Measurements from ENCODE around the gene STON1.

Gene STON1

DNA sequence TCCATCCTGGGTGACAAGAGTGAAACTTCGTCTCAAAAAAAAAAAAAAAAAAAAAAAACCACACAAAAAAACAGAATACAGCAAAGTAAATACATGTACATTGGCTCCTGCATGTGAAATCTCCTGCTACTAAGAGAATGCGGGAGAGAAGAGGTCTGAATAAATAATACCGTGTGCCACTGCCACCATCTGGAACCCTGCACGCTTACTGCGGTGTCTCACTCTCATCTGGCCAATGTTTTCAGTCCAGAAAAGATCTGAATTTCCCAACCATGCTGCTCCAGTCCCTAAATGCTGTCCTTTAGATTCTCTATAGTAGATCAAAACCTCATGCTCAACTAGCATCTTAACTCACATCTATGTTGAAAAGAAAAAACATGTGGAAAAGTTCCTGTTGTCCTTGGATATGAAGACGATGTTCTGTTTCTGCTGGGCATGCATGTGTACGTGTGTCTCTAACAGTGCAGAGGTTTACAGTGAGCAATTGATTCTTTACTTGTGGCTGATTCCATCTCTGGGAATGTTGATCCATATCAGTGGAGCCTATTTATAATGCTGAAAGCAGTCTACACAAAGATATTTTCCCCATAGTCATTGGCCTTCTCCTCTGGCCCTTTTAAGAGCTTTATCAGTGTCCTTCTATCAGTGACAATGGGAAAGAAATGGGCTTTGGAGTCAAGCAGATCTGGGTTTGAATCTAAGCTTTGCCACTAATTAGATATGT lies 11.9 kb downstream of the STON1 start:
- no peak overlapping the region for H3K27ac ChIP-seq (ENCODE audit: extremely low read depth, low read depth, low read length)
- TF ChIP-seq MZF1 (tag by site-specific recombination; IDR thresholded peaks at IDR 0.05; ENCODE audit: borderline replicate concordance) (no peak), ZNF768 (tag by site-specific recombination; IDR thresholded peaks at IDR 0.05) (no peak), ZNF175 (tag by site-specific recombination; IDR thresholded peaks at IDR 0.05) (no peak), ZBTB20 (tag by site-specific recombination; IDR thresholded peaks at IDR 0.05) (no peak), ZNF202 (tag by site-specific recombination; IDR thresholded peaks at IDR 0.05; ENCODE audit: borderline replicate concordance) (no peak), SP7 (tag by site-specific recombination; IDR thresholded peaks at IDR 0.05) (no peak), CTCF (tag by site-specific recombination; IDR thresholded peaks at IDR 0.05) (no peak), IKZF3 (tag by site-specific recombination; IDR thresholded peaks at IDR 0.05) (no peak)
- ChIA-PET POLR2A (no interaction called here), CTCF (no interaction called here)
- H3K36me3 ChIP-seq (ENCODE audit: control insufficient read depth in 2 of 2, insufficient read depth in 1 of 2, low read length in 2 of 2): no peaks in the 10 kb centered on the region
- no peaks in the 10 kb centered on the region for H3K4me1 ChIP-seq (ENCODE audit: control insufficient read depth, insufficient read depth, low read length)
- no peaks in the 10 kb centered on the region for H3K9me3 ChIP-seq (ENCODE audit: control insufficient read depth, insufficient read depth, low read depth, low read length)
- no peak overlapping the region for H3K4me3 ChIP-seq (ENCODE audit: low read depth, low read length)

DNA sequence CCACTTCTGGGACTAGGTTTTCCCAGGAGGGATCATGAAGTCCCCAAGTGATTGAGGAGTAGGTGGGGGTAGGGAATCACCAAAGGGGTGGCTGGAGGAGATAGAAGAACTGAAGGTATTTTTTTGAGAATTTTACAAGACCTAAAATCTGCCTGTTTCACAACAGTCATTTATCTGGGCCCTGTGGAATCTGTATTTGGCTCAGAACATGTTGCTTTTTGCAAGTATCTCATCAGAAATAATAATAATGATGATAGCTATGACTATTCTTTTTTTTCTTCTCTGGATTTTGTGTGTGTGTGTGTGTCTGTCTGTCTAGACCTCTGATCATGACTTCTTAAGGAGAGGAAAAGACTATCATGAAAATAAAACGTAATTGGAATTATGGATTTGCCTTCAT lies 13.9 kb downstream of the STON1 start:
- H3K4me3 ChIP-seq (ENCODE audit: low read depth, low read length): no peak overlapping the region
- CTCF ChIA-PET: no interaction called here
- no peaks in the 10 kb centered on the region; a peak in 1 of 3 replicates for H3K36me3 ChIP-seq (ENCODE audit: control insufficient read depth in 2 of 2, insufficient read depth in 1 of 2, low read length in 2 of 2)
- no peaks in the 10 kb centered on the region for H3K9me3 ChIP-seq (ENCODE audit: control insufficient read depth, insufficient read depth, low read depth, low read length)
- POLR2A ChIA-PET: interaction anchor here (0.5 kb wide), 1 partner anchor 19 kb away, joined by 9 read pairs; no protein-coding TSS in a partner anchor
- no peaks in the 10 kb centered on the region for H3K4me1 ChIP-seq (ENCODE audit: control insufficient read depth, insufficient read depth, low read length)
- no peak overlapping the region for H3K27ac ChIP-seq (ENCODE audit: extremely low read depth, low read depth, low read length)
- no peak for TF ChIP-seq ZNF449 (tag by site-specific recombination; IDR thresholded peaks at IDR 0.05)
- TF ChIP-seq KLF7 (tag by site-specific recombination; IDR thresholded peaks at IDR 0.05; ENCODE audit: borderline replicate concordance): no peak
- no peak for TF ChIP-seq ZFP41 (tag by site-specific recombination; IDR thresholded peaks at IDR 0.05; ENCODE audit: borderline replicate concordance)
- TF ChIP-seq ZNF596 (tag by site-specific recombination; IDR thresholded peaks at IDR 0.05): no peak
- TF ChIP-seq ZNF488 (tag by site-specific recombination; IDR thresholded peaks at IDR 0.05): no peak
- no peak for TF ChIP-seq ZNF560 (tag by site-specific recombination; IDR thresholded peaks at IDR 0.05; ENCODE audit: borderline replicate concordance)
- TF ChIP-seq ZBTB1 (tag by site-specific recombination; IDR thresholded peaks at IDR 0.05): no peak
- TF ChIP-seq ZFP37 (tag by site-specific recombination; IDR thresholded peaks at IDR 0.05): no peak
- no peak for TF ChIP-seq KLF1 (tag by site-specific recombination; IDR thresholded peaks at IDR 0.05)
- TF ChIP-seq ZNF23 (tag by site-specific recombination; IDR thresholded peaks at IDR 0.05; ENCODE audit: borderline replicate concordance): no peak
- no peak for TF ChIP-seq ZNF155 (tag by site-specific recombination; IDR thresholded peaks at IDR 0.05)
- no peak for TF ChIP-seq ZBTB11 (tag by site-specific recombination; conservative IDR thresholded peaks at IDR 0.05; ENCODE audit: low read depth)
- no peak for TF ChIP-seq ZNF623 (tag by site-specific recombination; IDR thresholded peaks at IDR 0.05)
- TF ChIP-seq, protein P1, sequence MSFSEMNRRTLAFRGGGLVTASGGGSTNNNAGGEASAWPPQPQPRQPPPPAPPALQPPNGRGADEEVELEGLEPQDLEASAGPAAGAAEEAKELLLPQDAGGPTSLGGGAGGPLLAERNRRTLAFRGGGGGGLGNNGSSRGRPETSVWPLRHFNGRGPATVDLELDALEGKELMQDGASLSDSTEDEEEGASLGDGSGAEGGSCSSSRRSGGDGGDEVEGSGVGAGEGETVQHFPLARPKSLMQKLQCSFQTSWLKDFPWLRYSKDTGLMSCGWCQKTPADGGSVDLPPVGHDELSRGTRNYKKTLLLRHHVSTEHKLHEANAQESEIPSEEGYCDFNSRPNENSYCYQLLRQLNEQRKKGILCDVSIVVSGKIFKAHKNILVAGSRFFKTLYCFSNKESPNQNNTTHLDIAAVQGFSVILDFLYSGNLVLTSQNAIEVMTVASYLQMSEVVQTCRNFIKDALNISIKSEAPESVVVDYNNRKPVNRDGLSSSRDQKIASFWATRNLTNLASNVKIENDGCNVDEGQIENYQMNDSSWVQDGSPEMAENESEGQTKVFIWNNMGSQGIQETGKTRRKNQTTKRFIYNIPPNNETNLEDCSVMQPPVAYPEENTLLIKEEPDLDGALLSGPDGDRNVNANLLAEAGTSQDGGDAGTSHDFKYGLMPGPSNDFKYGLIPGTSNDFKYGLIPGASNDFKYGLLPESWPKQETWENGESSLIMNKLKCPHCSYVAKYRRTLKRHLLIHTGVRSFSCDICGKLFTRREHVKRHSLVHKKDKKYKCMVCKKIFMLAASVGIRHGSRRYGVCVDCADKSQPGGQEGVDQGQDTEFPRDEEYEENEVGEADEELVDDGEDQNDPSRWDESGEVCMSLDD (tag by site-specific recombination; IDR thresholded peaks at IDR 0.05): no peak
- no peak for TF ChIP-seq ZNF610 (tag by site-specific recombination; IDR thresholded peaks at IDR 0.05; ENCODE audit: borderline replicate concordance)
- no peak for TF ChIP-seq ZNF670 (tag by site-specific recombination; IDR thresholded peaks at IDR 0.05; ENCODE audit: low read depth)
- no peak for TF ChIP-seq ZNF2 (tag by site-specific recombination; IDR thresholded peaks at IDR 0.05)

Measured in HEK293 (cell line).